Rectal smooth muscle tissue (tissue), 1 donor: ENCODE results near the gene CLMP.
"Not testable (repeated sequence)": the region's sequence is repeated elsewhere in the genome, so short reads cannot be mapped to it uniquely, and the experiment has no call there.

Experiments
- H3K27ac ChIP-seq: one replicate; pipeline ENCODE4 v1.7.0; 2013; ENCODE audit warnings: low read depth, low read length, inconsistent platforms
- H3K27me3 ChIP-seq: one replicate; pipeline ENCODE4 v1.7.0; 2013; ENCODE audit warnings: low read length; ENCODE audit not compliant: control insufficient read depth, insufficient read depth
- H3K36me3 ChIP-seq: one replicate; pipeline ENCODE4 v1.7.0; 2013; ENCODE audit warnings: low read length; ENCODE audit not compliant: control insufficient read depth, insufficient read depth
- H3K4me1 ChIP-seq: one replicate; pipeline ENCODE4 v1.7.0; 2013; ENCODE audit warnings: low read length; ENCODE audit not compliant: control insufficient read depth, insufficient read depth
- H3K4me3 ChIP-seq: one replicate; pipeline ENCODE4 v1.7.0; 2013; ENCODE audit warnings: low read length
- H3K9ac ChIP-seq: one replicate; pipeline ENCODE4 v1.7.0; 2013; ENCODE audit warnings: low read length

The CLMP gene

DNA sequence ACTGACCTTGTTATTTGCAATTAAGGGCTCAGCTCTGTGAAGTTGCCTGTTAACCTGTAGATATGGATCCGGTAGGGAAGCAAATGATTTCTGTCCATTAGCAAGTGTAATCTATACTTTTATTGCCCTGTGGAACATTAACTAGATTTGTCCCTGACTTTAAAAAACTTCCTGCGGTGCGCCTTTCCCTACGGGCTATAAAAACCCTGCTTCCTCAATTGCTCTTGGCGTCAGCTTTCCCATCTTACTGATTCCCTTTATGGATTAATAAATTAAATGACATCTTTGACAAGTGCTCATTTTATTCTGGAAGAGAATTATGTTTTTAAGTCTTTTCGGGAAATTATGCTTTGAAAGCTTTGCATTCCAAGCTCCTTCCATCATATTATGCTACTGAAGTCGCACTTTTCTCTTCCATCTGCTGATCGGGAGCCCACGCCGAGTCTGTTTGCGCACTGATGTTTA, 18.3 kb upstream of the CLMP start:
- Histone ChIP-seq H3K4me1 (peaks cover 26% of the 10 kb centered on the region), H3K27ac (no peak overlapping the region), H3K9ac (no peak overlapping the region), H3K36me3 (no peaks in the 10 kb centered on the region), H3K27me3 (no peaks in the 10 kb centered on the region), H3K4me3 (no peak overlapping the region)

DNA sequence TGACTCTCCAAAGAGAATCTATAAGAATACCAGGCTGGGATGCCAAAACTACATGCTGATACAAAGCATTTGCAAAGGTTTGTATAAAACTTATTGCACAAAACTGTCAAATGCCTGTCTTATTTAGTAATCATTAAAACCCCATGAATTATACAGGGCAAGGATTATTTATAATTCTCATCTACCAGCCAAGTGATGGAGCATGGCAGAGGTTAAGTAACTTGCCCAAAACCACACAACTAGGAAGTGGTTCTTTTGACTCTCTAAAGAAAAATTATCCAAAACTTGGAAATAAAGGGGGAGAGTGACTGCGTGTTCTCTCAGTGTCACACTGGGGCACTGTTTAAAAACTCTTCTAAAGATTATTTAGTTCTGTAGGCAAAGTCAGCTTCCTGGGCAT, 17.4 kb upstream of the CLMP start:
- Histone ChIP-seq H3K27ac (peak overlapping the region; percentile 32), H3K4me1 (peaks cover 30% of the 10 kb centered on the region), H3K36me3 (no peaks in the 10 kb centered on the region), H3K4me3 (no peak overlapping the region), H3K27me3 (no peaks in the 10 kb centered on the region), H3K9ac (no peak overlapping the region)

DNA sequence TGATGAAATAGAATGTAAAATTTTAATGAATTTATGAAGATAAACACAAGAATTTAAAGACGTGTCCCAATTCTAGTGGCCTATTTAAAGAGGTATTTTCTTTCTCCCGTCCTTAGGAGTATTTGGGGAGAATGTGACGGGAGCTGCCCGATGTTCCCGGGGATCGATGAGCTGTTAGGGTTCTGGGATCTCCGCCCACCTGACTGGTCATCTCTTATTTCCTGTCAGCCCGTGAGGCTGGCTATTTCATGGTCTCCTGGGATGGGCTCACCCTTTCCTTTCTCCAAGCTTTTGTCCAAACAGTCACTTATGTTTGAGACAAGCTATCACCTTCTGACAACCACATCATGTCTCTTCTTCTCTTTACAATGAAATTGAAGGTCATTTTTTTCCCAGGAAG, 16.9 kb upstream of the CLMP start:
- no peaks in the 10 kb centered on the region for H3K36me3 ChIP-seq
- peak overlapping the region; percentile 32 for H3K27ac ChIP-seq
- no peak overlapping the region for H3K4me3 ChIP-seq
- peaks cover 35% of the 10 kb centered on the region for H3K4me1 ChIP-seq
- no peaks in the 10 kb centered on the region for H3K27me3 ChIP-seq
- no peak overlapping the region for H3K9ac ChIP-seq

DNA sequence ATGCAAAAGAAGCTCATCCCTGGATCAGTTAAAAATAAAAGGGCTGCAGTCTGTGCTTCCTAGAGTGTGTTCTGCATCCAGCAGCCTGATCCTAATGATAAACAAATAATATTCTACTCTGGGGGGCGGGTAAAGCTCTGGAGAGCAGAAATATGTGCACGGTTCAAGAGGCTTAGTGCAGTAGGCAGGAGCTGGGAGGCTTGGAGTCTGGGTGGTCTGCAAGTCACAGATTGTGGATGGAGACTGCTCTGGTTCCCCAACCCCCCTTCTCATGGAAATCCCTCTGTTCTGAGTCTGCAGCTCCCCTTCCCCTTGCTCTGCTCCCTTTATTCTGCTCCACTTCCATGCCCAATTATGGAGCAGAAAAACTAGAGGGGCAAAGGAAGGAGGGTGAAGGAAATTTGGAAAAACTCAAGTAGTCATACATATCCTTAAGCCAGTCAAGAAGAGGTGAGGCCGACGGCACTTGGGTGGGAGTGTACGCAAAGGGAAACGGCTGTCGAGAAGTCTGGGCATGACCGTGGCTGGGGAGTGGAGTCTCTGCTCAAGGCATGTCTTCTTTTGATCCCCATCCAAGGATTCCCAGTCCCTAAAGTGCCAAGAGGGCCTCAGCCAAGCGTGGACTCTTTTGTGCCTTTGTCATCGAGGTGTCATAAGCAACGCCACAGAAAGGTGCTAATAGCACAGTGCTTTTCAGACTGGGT, 16.3 kb upstream of the CLMP start:
- Histone ChIP-seq H3K27me3 (no peaks in the 10 kb centered on the region), H3K4me1 (peaks cover 41% of the 10 kb centered on the region), H3K27ac (peak overlapping the region; percentile 61)

DNA sequence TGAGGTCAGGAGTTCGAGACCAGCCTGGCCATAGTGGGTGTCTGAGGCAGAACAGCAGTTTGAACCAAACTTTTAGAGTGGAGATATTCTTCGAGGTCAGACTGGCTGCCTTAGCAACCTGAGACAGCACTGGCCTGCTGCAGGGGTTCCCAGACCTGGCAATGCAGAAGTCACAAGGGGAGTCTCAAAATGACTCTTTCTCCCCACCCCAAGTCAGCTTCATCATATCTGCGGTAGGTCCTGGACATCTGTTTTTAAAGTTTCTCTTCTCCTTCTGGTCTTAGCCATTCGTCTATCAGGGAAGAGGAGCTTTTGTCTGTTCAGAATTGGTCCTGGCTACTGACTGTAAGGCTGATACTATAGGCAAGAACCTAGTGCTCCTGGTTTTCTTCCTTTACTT, 14.5 kb upstream of the CLMP start:
- no peaks in the 10 kb centered on the region for H3K27me3 ChIP-seq

More for the DNA sequence above, 16.3 kb upstream of the CLMP start:
- no peaks in the 10 kb centered on the region for H3K36me3 ChIP-seq
- H3K4me3 ChIP-seq = no peak overlapping the region
- no peak overlapping the region for H3K9ac ChIP-seq

DNA sequence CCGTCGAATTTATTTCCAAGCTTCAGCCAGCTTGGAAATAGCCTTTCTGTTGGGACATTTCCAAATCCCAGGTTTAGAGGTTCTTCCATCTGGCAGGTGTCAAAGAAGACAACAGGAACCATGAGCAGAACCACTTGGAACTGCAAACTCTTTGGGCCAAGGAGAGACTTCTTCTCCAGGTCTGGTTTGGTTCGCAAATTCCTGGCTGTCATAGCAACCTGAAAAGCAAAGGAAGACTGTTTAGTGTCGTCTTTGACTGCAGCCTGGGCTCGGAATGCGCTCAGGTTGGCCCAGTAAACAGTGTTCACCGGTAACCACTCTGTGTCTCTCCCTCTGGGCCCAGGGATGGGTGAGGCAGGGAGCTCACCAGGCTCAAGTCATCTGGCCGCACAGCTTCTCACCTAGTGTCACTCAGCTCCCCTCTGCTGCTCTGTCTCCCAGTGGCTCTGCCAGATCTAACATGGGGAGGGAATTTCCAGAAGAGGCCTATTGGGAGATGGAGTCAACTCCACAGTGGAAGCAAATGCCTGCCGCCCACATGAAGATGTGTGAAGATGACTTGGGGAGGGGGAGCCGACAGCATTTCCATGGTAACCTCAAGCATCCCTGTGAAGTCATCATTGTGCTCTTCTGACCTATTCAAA, 11.9 kb upstream of the CLMP start:
- H3K27ac ChIP-seq = peak overlapping the region; percentile 76
- H3K4me1 ChIP-seq = peaks cover 55% of the 10 kb centered on the region
- no peaks in the 10 kb centered on the region for H3K27me3 ChIP-seq

More for the DNA sequence above, 14.5 kb upstream of the CLMP start:
- Histone ChIP-seq H3K27ac (peak overlapping the region; percentile 7), H3K4me3 (no peak overlapping the region), H3K4me1 (peaks cover 42% of the 10 kb centered on the region), H3K36me3 (no peaks in the 10 kb centered on the region), H3K9ac (no peak overlapping the region)

DNA sequence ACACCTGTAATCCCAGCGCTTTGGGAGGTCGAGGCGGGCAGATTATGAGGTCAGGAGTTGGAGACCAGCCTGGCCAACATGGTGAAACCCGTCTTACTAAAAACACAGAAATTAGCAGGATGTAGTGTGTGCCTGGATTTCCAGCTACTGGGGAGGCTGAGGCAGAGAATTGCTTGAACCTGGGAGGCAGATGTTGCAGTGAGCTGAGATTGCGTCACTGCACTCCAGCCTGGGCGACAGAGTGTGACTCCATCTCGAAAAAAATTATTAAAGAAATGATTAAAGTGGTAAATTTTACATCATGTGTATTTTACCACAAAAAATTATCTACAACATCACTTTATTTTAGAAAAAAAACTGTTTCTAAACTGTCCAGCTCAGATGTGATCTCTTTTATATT, 11.0 kb upstream of the CLMP start:
- H3K9ac ChIP-seq, H3K27me3 ChIP-seq, H3K4me3 ChIP-seq, H3K36me3 ChIP-seq: not testable (repeated sequence)
- Histone ChIP-seq H3K27ac (peak overlapping the region; percentile 76), H3K4me1 (peaks cover 52% of the 10 kb centered on the region)

More for the DNA sequence above, 11.9 kb upstream of the CLMP start:
- Histone ChIP-seq H3K9ac (no peak overlapping the region), H3K36me3 (no peaks in the 10 kb centered on the region), H3K4me3 (no peak overlapping the region)

DNA sequence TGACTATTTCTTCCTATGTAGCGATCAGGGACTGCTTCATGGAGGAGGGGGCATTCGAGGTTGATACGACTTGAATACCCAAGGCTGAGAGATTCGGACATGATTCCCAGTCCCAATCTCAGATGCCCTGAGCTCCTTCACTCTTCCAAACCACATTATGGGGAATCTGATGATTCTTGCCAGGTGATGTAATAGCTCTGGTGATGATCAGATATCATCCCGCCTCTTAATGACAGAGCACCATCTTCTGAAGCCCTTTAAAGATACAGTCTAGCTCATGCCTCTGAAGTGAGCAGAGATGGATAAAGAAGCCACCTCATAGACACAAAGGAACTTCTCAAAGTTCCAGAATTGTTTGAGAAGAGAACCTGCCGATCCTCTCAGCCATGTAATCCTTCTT, 8.9 kb upstream of the CLMP start:
- Histone ChIP-seq H3K9ac (no peak overlapping the region), H3K36me3 (no peaks in the 10 kb centered on the region), H3K27ac (peak overlapping the region; percentile 67), H3K4me3 (no peak overlapping the region), H3K4me1 (peaks cover 45% of the 10 kb centered on the region), H3K27me3 (no peaks in the 10 kb centered on the region)

DNA sequence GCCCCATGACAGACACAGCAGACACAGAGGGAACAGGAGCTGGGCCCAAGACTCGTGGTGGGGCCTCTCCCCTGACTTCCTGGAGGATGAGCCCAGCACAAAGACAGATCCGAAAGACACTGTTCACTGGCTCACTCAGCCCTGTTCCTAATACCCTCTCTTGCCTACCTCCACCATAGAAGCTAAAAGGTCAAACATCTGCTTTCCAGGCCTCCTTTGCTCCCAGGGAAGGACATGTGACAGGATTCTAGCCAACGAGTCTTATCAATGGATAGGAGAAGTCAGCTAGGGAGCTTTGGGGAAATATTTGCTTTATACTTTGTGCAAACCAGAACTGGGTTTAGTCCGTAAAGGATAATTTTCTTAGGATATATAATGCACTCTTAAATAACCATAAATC, 8.4 kb upstream of the CLMP start:
- H3K4me1 ChIP-seq = peaks cover 45% of the 10 kb centered on the region
- H3K27me3 ChIP-seq = no peaks in the 10 kb centered on the region
- no peak overlapping the region for H3K4me3 ChIP-seq
- H3K36me3 ChIP-seq = no peaks in the 10 kb centered on the region
- no peak overlapping the region for H3K9ac ChIP-seq
- peak overlapping the region; percentile 67 for H3K27ac ChIP-seq

DNA sequence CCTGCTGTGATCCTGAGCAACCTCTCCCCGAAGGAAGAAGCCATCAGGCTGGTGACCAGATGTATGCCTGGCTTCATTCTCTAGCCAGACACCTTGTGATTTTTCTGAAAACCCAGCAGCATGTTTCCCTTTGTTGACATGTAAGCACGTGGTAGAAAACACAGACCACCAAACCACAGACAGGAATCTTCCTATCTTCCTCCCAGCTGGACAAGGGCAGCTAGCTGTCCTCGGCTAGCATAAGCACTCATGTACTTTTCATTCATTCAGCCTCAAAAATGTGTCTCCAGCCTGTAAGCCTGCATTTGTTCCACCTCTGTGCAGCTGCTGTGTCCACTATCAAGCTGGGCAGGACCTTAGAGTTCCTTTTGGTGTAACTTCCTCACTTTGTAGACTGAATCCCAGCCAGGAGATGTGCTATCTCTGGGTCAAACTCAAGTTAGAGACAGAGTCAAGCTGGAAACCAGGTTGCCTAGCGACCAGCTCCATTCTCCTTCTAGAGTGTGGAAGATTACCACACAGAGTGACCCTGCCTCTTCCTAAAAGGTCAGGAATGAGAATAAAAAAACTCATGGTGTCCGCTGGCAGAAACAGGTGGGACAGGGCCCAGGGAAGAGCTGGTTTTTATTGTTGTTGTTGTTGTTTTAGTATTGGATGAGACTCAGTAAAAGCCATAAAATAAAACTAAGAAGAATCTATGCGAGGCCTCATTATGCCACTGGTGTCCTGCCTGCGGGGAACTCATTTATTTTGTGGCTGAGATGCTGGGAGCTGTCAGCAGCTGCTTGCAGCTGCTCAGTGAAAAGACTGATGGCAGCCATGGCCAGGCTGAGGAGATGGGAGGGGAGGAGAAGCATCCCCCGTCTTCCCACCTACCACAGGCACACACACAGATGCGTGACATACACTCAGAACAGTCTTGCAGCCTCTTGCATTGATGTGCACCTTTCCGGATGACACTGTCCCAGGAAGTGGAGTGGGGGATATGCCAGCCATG, 7.4 kb upstream of the CLMP start:
- Histone ChIP-seq H3K27ac (peak overlapping the region; percentile 67), H3K27me3 (no peaks in the 10 kb centered on the region), H3K9ac (peak overlapping the region; percentile 10), H3K4me1 (peaks cover 40% of the 10 kb centered on the region), H3K4me3 (peak overlapping the region; percentile 6), H3K36me3 (no peaks in the 10 kb centered on the region)

DNA sequence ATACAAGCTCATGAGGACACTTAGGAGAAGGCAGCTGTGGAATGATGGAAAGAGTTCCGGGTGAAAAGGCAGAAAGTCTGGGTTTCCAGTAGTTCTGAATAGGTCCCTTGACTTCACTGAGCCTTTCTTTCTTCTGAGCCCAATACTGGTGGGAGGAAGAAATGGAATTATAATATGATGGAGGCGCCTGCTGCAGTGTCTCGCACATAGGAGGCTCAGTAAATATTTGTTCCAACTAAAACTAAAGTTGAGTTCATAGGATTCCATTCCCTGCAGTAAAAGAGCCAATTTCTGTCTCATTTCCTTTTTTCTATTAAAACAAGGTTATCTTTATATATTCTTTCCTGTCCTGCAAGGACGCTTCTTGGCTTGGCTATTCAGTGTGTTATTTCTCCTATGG, 5.2 kb upstream of the CLMP start:
- H3K9ac ChIP-seq = no peak overlapping the region
- H3K27ac ChIP-seq = no peak overlapping the region
- H3K4me3 ChIP-seq = no peak overlapping the region
- H3K27me3 ChIP-seq = peaks cover 5% of the 10 kb centered on the region
- peaks cover 38% of the 10 kb centered on the region for H3K4me1 ChIP-seq
- no peaks in the 10 kb centered on the region for H3K36me3 ChIP-seq

DNA sequence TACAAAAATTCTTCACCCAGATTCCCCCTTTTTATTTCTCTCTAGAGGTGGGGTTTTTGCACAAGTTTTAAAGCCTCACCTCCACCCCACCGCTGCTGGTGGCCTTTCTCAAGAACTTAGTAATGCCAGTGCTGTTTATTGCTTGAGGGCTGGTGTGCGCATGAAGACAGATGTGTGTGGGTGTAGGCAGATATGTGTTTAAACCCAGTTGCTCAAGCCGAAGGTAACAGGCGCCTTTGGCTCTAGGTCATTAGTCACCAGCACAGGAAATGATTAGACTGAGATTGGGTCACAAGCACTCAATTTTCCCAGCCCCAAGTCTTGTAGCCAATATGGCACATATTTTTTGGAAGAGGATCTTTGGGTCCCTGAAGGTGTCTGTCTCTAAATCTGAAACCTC, 2.7 kb upstream of the CLMP start:
- no peak overlapping the region for H3K27ac ChIP-seq

More for the DNA sequence above, 2.7 kb upstream of the CLMP start:
- Histone ChIP-seq H3K36me3 (no peaks in the 10 kb centered on the region), H3K27me3 (peaks cover 5% of the 10 kb centered on the region), H3K9ac (no peak overlapping the region), H3K4me1 (peaks cover 30% of the 10 kb centered on the region), H3K4me3 (no peak overlapping the region)
